ENCODE measurements around the gene TFDP1.
A peak's percentile ranks its signal among the peaks of the same experiment; 100 is the strongest.

The TFDP1 gene, protein sequence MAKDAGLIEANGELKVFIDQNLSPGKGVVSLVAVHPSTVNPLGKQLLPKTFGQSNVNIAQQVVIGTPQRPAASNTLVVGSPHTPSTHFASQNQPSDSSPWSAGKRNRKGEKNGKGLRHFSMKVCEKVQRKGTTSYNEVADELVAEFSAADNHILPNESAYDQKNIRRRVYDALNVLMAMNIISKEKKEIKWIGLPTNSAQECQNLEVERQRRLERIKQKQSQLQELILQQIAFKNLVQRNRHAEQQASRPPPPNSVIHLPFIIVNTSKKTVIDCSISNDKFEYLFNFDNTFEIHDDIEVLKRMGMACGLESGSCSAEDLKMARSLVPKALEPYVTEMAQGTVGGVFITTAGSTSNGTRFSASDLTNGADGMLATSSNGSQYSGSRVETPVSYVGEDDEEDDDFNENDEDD

DNA sequence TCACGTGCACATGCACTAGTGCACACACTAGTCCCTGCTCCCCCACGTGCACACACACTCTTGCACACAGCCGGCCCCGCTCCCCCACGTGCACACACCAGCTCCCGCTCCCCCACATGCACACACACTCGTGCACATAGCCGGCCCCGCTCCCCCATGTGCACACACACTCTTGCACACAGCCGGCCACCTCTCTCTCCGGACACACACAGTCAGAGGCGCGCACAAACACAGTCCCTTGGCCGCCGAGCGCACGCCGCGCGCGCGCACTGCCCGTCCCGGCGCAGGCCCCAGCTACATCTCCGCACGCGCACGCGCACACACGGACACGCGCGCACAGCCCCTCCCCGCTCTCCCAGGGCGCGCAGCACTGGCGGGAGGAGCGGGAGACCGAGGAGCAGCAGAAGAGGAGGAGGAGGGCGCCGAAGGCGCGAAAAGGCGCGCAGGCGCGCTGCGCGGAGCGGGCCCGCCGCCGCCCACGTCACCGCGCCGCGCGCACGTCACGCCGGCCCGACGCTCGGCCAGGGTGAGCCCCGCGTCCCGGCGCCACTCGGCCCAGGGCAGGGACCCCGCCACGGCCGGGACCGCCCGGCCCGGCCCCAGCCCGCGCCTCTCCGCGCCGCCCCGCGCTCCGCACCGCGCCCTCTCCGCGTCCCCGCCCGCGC lies at the start of gene TFDP1:
TFDP1 (plus strand) TSS at position 549 of the 665 bp plus-strand sequence. CDS start 1,085 bp downstream, outside the sequence.
- DNase-seq (ENCODE audit: low read depth in 2 of 2): peak; percentile 79 to 83

DNA sequence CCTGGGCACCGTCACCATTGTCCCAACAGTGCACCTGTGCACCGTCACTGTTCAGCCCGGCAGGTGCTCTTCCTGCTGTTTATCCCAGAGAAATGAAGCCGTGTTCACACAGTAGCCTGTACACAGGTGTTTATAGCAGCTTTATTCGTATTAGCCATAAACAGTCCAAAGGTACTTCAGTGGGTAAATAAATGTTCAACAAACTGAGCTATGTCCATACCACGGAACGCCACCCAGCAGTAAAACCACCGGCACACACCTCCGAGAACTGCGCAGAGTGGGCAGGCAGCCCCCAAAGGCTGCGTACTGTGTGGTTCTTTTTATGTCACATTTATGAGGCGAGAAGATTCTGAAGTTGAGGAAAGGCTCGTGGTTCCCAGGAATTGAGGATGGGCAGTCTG lies 49.2 kb upstream of the TFDP1 start:
- no peak for DNase-seq (ENCODE audit: low read depth in 2 of 2)

GRCh38 chr13:113536461-113537110 lies 48.0 kb upstream of the TFDP1 start:
- no peak for DNase-seq (ENCODE audit: low read depth in 2 of 2)

GRCh38 chr13:113537205-113537604 lies 47.3 kb upstream of the TFDP1 start:
- no peak for DNase-seq (ENCODE audit: low read depth in 2 of 2)

DNA sequence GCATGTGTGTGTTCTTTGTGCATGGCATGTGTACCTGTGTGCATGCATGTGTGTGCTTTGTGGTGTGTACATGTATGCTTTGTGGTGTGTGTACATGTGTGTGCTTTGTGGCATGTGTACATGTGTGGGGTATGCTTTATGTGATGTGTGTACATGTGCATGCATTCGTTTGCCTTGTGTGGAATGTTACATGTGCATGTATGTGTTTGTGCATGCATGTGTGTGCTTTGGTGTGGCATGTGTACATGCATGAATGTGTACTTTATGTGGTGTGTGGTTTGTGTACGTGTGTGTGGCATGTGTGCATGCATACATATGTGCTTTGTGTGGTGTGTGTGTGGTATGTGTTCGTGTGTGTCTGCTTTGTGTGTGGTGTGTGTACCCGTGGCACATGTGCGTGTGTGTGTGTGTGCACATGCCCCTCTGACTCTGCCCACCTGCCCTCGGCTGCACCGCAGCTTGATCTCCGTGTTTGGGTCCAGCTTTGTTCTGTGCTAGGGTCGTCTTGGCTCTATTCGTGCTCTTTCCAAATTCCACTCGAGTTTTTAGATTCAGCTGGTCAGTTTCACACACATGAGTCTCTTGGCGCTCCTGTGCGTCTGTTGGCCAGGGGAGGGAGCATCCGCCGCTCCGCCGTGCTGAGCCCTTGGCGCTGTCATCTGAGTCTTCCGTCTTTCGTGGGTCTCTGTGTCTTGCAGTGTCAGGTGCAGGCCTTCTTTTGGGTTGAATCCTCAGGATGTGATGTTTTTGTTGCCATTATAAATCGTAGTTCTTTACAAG lies 46.5 kb upstream of the TFDP1 start:
- DNase-seq (ENCODE audit: low read depth in 2 of 2): no peak

GRCh38 chr13:113538689-113539058 lies 45.9 kb upstream of the TFDP1 start:
- no peak for DNase-seq (ENCODE audit: low read depth in 2 of 2)

- no peak for DNase-seq (ENCODE audit: low read depth in 2 of 2)
Measured at GRCh38 chr13:113539176-113539575, 45.4 kb upstream of the TFDP1 start.

- no peak for DNase-seq (ENCODE audit: low read depth in 2 of 2)
Measured at GRCh38 chr13:113539822-113540221, 44.7 kb upstream of the TFDP1 start.

DNA sequence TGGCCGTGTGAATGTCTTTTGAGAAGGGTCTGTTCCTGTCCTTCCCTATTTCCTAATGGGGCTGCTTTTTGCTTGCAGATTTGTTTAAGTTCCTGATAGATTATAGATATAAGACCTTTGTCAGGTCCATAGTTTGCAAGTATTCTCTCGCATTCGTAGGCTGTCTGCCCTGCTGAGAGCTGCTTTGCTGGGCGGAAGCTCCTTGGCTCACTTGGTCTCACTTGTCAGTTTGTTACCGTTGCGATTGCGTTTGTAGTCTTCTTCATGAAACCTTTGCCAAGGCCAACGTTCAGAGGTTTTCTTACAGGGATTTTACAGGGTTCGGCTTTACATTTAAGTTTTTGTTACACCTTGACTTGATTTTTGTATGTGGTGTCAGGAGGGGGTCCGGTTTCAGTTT lies 44.0 kb upstream of the TFDP1 start:
- no peak for DNase-seq (ENCODE audit: low read depth in 2 of 2)

GRCh38 chr13:113542751-113543424 lies 41.7 kb upstream of the TFDP1 start:
- no peak for DNase-seq (ENCODE audit: low read depth in 2 of 2)

- DNase-seq (ENCODE audit: low read depth in 2 of 2): no peak
Measured at GRCh38 chr13:113544071-113544891, 40.3 kb upstream of the TFDP1 start.

GRCh38 chr13:113544896-113545295 lies 39.7 kb upstream of the TFDP1 start:
- no peak for DNase-seq (ENCODE audit: low read depth in 2 of 2)

DNA sequence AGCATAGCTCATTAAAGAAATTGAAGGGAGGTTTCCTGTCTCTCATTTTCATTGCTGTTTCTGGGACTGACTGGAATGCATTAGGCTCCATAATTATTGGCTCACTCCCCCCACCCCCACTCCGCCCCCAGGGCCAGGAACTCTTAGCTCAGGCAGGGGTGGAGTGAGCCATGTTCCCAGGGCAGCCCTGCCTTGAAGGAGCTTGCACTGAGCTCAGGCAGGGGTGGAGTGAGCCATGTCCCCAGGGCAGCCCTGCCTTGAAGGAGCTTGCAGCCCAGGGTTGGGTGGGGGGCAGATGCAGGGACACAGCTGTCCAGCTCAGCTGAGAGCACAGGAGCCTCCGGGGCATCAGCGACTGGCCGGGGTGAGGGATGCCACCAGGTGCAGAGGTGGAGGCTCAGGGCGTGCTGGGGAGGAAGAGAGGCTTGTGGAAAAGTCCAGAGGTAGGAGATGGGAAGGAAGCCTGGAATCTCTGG lies 39.1 kb upstream of the TFDP1 start:
- DNase-seq (ENCODE audit: low read depth in 2 of 2): no peak

- no peak for DNase-seq (ENCODE audit: low read depth in 2 of 2)
Measured at GRCh38 chr13:113545931-113546516, 38.5 kb upstream of the TFDP1 start.

- DNase-seq (ENCODE audit: low read depth in 2 of 2): no peak
Measured at GRCh38 chr13:113546571-113547237, 37.8 kb upstream of the TFDP1 start.

DNA sequence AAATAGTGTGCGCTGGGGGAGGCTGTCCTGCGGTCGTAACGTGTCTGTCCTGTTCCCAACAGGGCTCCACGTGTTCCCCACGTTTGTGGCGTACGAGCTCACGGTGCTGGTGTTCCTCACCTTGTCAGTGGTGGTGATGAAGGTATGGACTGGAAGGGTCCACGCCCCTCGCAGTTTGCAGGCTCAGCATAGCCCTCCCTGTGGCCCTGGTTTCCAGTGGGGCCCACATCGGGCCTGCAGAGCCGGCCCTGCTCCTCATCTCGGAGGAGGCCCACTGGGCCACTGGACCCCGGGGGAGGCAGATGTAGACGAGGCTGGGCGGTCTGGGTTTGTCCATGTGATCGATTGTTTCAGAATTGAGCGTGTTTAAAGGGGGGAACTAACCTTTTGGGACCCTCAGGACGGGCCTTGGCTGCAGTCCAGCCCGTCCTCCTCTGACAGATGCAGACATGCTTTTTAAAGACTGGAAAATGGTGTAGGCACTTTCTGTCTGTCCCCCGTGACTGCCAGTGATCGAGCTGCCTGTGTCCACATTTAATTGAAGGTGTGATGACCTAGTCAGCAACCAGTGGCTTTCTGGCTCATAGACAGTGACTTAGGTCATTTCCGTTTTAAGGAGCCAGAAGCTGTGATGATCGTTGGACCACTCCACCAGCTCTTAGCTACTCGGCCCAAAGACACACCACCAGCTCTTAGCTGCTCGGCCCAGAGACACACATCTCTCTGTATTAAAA lies 37.1 kb upstream of the TFDP1 start:
- no peak for DNase-seq (ENCODE audit: low read depth in 2 of 2)

- no peak for DNase-seq (ENCODE audit: low read depth in 2 of 2)
Measured at GRCh38 chr13:113548171-113548641, 36.3 kb upstream of the TFDP1 start.

DNA sequence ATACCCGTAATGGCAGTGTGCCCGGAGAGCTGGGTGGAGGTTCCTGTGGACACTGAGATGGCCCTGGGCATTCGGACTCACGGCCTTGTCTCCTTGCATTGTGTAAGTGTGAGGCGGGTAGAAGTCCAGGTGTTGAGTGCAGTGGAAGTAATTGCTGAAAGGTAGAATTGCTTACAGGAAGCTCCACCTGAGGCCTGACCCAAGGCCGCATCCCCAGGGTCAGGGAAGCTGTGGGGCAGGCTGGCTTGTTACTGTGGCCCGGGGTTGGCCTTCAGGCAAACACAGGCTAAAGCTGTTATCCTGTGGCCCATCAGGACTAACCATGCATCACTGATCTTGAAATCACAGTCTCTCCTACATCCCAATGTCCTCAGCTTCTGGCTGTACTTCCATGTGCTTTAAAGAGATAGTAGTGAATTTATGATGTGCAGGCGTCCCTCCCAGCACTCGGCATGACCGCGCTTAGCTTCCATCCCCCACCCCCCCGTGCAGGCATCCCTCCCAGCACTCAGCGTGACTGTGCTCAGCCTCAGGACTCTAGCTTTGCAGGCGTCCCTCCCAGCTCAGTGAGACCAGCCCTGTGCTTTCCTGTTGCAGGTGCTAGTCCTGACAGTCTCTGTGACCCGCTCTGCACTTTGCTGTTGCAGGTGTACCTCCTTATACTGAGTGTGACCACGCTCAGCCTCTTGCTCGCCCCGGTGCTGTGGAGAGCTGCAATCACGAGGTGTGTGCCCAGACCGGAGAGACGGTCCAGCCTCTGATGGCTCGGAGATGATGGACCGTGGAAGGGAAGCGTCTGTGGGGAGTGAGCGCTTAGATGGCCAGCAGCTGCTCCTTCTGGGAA lies 35.6 kb upstream of the TFDP1 start:
- DNase-seq (ENCODE audit: low read depth in 2 of 2): no peak
